ENCODE measurements around the gene GEMIN7. TPM values are rescaled to one million over a fixed set of nuclear protein-coding genes. Genes with fewer than 3 reads are reported as not detected.

GEMIN7 gene
- total and polyA plus RNA-seq, 2 of the 13 experiments (the other 11 are each of a cell fraction or from before 2014, with no cell fraction given), result 24.1 to 30.6 TPM

DNA sequence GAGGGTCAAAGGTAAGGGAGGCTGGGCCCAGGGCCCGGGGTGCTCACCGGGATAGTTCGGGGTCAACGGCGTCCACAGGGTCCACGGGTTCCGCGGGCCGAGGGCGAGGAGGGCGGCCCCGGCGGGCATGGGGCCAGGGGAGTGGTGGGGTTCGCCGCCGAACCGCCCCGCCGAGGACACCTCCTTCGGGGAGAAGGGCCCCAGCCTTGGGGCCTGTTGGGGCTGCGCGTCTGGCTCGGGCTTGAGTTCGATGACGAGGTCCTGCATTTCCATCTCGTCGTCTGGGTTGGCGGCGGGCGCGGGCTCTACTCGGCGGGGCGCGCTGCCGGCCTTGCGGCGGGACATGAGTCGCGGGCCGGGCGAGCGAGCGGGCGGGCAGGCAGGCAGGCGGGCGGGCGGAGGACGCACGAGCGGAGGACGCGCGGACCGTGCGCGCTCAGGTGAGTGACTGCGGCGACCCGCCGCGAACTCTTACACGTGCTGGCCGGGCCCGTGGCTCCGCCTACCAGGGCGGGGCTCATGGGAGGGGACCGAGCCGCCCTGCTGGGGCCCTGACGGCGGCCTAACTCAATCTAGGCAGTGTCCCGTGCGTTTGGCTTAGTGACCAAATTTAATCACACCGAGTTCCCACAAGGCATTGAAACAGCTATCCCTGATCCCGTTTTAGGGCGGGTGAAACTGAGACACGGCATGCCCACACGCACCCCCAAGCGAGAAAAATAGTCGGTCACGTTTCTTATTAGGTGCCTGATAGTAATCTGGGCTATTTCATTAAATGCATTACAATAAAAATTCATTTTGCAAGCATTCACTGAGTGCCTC lies 2.8 kb upstream of the GEMIN7 start, which contains the start of gene ZNF296 (continued):
- TF ChIP-seq, protein P1, sequence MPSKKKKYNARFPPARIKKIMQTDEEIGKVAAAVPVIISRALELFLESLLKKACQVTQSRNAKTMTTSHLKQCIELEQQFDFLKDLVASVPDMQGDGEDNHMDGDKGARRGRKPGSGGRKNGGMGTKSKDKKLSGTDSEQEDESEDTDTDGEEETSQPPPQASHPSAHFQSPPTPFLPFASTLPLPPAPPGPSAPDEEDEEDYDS (CRISPR knock-in tag; IDR thresholded peaks at IDR 0.05), result peak; percentile 57
- TF ChIP-seq, protein P2, sequence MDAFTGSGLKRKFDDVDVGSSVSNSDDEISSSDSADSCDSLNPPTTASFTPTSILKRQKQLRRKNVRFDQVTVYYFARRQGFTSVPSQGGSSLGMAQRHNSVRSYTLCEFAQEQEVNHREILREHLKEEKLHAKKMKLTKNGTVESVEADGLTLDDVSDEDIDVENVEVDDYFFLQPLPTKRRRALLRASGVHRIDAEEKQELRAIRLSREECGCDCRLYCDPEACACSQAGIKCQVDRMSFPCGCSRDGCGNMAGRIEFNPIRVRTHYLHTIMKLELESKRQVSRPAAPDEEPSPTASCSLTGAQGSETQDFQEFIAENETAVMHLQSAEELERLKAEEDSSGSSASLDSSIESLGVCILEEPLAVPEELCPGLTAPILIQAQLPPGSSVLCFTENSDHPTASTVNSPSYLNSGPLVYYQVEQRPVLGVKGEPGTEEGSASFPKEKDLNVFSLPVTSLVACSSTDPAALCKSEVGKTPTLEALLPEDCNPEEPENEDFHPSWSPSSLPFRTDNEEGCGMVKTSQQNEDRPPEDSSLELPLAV (CRISPR knock-in tag; conservative IDR thresholded peaks at IDR 0.05; ENCODE audit: low read depth), result no peak
- TF ChIP-seq, protein P3, sequence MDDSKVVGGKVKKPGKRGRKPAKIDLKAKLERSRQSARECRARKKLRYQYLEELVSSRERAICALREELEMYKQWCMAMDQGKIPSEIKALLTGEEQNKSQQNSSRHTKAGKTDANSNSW (CRISPR knock-in tag; IDR thresholded peaks at IDR 0.05; ENCODE audit: borderline replicate concordance), result no peak
- TF ChIP-seq, protein P4, sequence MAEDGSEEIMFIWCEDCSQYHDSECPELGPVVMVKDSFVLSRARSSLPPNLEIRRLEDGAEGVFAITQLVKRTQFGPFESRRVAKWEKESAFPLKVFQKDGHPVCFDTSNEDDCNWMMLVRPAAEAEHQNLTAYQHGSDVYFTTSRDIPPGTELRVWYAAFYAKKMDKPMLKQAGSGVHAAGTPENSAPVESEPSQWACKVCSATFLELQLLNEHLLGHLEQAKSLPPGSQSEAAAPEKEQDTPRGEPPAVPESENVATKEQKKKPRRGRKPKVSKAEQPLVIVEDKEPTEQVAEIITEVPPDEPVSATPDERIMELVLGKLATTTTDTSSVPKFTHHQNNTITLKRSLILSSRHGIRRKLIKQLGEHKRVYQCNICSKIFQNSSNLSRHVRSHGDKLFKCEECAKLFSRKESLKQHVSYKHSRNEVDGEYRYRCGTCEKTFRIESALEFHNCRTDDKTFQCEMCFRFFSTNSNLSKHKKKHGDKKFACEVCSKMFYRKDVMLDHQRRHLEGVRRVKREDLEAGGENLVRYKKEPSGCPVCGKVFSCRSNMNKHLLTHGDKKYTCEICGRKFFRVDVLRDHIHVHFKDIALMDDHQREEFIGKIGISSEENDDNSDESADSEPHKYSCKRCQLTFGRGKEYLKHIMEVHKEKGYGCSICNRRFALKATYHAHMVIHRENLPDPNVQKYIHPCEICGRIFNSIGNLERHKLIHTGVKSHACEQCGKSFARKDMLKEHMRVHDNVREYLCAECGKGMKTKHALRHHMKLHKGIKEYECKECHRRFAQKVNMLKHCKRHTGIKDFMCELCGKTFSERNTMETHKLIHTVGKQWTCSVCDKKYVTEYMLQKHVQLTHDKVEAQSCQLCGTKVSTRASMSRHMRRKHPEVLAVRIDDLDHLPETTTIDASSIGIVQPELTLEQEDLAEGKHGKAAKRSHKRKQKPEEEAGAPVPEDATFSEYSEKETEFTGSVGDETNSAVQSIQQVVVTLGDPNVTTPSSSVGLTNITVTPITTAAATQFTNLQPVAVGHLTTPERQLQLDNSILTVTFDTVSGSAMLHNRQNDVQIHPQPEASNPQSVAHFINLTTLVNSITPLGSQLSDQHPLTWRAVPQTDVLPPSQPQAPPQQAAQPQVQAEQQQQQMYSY (CRISPR knock-in tag; IDR thresholded peaks at IDR 0.05), result no peak
- TF ChIP-seq, protein P5, sequence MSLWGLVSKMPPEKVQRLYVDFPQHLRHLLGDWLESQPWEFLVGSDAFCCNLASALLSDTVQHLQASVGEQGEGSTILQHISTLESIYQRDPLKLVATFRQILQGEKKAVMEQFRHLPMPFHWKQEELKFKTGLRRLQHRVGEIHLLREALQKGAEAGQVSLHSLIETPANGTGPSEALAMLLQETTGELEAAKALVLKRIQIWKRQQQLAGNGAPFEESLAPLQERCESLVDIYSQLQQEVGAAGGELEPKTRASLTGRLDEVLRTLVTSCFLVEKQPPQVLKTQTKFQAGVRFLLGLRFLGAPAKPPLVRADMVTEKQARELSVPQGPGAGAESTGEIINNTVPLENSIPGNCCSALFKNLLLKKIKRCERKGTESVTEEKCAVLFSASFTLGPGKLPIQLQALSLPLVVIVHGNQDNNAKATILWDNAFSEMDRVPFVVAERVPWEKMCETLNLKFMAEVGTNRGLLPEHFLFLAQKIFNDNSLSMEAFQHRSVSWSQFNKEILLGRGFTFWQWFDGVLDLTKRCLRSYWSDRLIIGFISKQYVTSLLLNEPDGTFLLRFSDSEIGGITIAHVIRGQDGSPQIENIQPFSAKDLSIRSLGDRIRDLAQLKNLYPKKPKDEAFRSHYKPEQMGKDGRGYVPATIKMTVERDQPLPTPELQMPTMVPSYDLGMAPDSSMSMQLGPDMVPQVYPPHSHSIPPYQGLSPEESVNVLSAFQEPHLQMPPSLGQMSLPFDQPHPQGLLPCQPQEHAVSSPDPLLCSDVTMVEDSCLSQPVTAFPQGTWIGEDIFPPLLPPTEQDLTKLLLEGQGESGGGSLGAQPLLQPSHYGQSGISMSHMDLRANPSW (CRISPR knock-in tag; IDR thresholded peaks at IDR 0.05; ENCODE audit: borderline replicate concordance), result no peak
- TF ChIP-seq SP2 (CRISPR knock-in tag; IDR thresholded peaks at IDR 0.05) (no peak), ZFP82 (CRISPR knock-in tag; IDR thresholded peaks at IDR 0.05; ENCODE audit: borderline replicate concordance) (no peak), ZNF496 (CRISPR knock-in tag; IDR thresholded peaks at IDR 0.05; ENCODE audit: insufficient replicate concordance) (no peak), HOXA3 (CRISPR knock-in tag; IDR thresholded peaks at IDR 0.05) (peak; percentile 79; the same call in 1 of the 2 replicates), ZNF556 (CRISPR knock-in tag; IDR thresholded peaks at IDR 0.05; ENCODE audit: borderline replicate concordance) (no peak), HNRNPK (IDR thresholded peaks at IDR 0.05; ENCODE audit: low read depth, low read length, poor library complexity, severe bottlenecking) (no peak), ZNF180 (CRISPR knock-in tag; IDR thresholded peaks at IDR 0.05; ENCODE audit: borderline replicate concordance, low read depth) (no peak), ETV5 (CRISPR knock-in tag; IDR thresholded peaks at IDR 0.05; ENCODE audit: borderline replicate concordance) (no peak), HOXA9 (CRISPR knock-in tag; IDR thresholded peaks at IDR 0.05; ENCODE audit: borderline replicate concordance) (0 out of 2 replicates have a peak, but pooled peaks have one; percentile 11), FOXJ3 (CRISPR knock-in tag; IDR thresholded peaks at IDR 0.05; ENCODE audit: borderline replicate concordance) (no peak), TEAD3 (CRISPR knock-in tag; optimal IDR thresholded peaks at IDR 0.05; ENCODE audit: borderline replicate concordance) (peak; percentile 10)
- TF ChIP-seq, protein P6, sequence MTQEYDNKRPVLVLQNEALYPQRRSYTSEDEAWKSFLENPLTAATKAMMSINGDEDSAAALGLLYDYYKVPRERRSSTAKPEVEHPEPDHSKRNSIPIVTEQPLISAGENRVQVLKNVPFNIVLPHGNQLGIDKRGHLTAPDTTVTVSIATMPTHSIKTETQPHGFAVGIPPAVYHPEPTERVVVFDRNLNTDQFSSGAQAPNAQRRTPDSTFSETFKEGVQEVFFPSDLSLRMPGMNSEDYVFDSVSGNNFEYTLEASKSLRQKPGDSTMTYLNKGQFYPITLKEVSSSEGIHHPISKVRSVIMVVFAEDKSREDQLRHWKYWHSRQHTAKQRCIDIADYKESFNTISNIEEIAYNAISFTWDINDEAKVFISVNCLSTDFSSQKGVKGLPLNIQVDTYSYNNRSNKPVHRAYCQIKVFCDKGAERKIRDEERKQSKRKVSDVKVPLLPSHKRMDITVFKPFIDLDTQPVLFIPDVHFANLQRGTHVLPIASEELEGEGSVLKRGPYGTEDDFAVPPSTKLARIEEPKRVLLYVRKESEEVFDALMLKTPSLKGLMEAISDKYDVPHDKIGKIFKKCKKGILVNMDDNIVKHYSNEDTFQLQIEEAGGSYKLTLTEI (CRISPR knock-in tag; conservative IDR thresholded peaks at IDR 0.05), result no peak
